Measurements from ENCODE around the gene TTC3.

The TTC3 gene

DNA sequence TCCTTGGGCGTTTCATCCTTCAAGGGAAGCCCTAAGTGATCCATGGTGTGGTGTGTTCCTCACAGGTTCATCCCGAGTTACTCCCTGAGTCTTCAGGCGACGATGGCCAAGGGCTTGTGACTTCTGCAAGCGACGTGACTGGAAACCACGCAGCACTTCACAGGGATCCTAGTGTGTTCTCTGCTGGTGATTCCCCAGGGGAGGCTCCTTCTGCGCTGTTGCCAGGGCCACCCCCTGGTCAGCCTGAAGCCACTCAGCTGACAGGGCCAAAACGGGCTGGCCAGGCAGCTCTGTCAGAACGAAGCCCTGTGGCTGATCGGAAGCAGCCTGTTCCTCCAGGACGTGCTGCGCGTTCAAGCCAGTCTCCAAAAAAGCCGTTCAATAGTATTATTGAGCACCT lies 122.6 kb downstream of the TTC3 start:
- Mint-ChIP-seq H3K4me3 (no peak overlapping the region), H3K27ac (no peak overlapping the region), H3K27me3 (no peaks in the 10 kb centered on the region), H3K4me1 (ENCODE audit: low read depth) (no peaks in the 10 kb centered on the region), H3K36me3 (ENCODE audit: low read depth) (peaks cover 93% of the 10 kb centered on the region), H3K9me3 (no peaks in the 10 kb centered on the region)
- no peak for DNase-seq

DNA sequence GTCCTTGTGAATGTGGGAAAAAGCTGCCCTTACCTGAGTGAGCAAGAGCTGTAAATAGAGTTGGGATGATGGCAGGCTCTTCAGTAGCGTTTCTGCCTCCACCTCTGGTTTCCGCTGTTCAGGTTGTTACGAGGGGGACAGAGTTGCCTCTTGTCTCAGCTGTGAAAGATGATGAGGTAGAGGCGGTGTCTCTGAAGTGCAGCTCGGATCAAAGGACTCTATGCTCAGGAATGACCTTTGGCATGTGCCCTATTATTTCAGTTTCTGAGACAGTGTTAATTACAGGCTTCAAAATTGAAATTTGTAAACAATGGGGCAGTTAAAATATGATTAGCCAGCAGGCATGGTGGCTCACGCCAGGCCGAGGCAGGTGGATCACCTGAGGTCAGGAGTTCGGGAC lies 123.8 kb downstream of the TTC3 start:
- Mint-ChIP-seq H3K4me3 (no peak overlapping the region), H3K4me1 (ENCODE audit: low read depth) (no peaks in the 10 kb centered on the region), H3K9me3 (no peaks in the 10 kb centered on the region), H3K27ac (no peak overlapping the region), H3K36me3 (ENCODE audit: low read depth) (peaks cover 95% of the 10 kb centered on the region), H3K27me3 (no peaks in the 10 kb centered on the region)
- DNase-seq, result no peak

DNA sequence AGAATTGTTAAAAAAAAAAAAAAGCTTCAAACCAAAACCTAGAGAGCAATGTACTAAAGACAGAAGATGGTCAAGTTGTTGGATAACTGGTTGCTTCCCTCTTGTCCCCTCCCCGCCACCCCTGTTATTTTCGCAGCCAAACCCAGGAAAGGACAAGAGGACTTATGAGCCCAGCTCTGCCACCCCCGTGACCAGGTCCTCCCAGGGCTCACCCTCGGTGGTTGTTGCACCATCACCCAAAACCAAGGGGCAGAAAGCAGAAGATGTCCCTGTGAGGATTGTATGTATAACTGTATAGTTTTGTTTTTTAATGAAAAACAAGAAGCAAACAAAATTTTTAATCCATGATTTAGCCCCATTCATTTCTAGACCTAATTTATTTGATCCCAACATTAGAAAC lies 124.7 kb downstream of the TTC3 start:
- no peak for DNase-seq
- H3K9me3 Mint-ChIP-seq, result no peaks in the 10 kb centered on the region
- no peak overlapping the region for H3K4me3 Mint-ChIP-seq
- no peaks in the 10 kb centered on the region for H3K27me3 Mint-ChIP-seq
- H3K4me1 Mint-ChIP-seq (ENCODE audit: low read depth), result no peaks in the 10 kb centered on the region
- peaks cover 96% of the 10 kb centered on the region for H3K36me3 Mint-ChIP-seq (ENCODE audit: low read depth)
- H3K27ac Mint-ChIP-seq, result no peak overlapping the region

DNA sequence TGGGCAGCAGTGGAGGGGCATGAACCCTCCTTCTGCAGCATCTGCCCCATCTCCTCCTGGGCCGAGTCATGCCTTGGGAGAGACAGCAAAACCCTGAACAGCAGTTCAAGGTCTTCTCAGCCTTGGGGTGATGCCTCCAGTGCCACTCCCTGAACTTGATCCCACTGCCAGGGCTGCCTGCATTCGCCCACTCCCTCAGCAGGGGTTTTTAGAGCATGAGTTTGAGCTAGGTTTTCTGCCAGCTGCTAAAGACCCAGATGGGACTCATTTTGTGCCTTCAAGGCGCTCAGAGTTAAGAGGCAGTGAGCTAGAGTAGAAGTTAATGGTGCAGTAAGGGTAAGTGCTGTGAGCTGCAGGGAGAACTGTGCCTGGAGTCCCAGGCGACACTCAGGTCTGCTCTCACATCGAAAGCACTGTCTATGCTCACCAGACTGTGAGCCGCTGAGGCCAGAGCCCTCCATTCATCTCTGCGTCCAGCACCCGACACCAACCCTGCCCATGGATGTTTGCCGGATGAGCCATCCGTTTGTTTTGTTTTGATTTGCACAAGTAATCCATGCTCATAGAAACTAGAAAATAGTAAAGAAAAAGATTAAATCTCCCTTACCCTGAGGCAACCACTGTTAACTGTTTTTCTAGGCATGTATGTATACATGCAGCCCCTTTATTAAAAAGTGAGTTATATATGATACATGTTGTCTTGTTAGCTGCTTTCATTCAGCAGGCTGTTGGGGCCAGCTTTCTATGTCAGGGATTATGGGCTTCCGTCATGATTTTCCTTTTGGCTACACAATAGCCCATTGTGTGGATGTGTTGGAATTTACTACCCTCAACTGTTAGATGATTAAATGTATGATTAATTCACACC lies 126.2 kb downstream of the TTC3 start:
- no peaks in the 10 kb centered on the region for H3K27me3 Mint-ChIP-seq
- H3K4me3 Mint-ChIP-seq, result no peak overlapping the region
- H3K9me3 Mint-ChIP-seq, result no peaks in the 10 kb centered on the region
- H3K4me1 Mint-ChIP-seq (ENCODE audit: low read depth), result no peaks in the 10 kb centered on the region
- DNase-seq, result no peak
- H3K36me3 Mint-ChIP-seq (ENCODE audit: low read depth), result peaks cover 92% of the 10 kb centered on the region
- peak overlapping the region; percentile 44 for H3K27ac Mint-ChIP-seq

DNA sequence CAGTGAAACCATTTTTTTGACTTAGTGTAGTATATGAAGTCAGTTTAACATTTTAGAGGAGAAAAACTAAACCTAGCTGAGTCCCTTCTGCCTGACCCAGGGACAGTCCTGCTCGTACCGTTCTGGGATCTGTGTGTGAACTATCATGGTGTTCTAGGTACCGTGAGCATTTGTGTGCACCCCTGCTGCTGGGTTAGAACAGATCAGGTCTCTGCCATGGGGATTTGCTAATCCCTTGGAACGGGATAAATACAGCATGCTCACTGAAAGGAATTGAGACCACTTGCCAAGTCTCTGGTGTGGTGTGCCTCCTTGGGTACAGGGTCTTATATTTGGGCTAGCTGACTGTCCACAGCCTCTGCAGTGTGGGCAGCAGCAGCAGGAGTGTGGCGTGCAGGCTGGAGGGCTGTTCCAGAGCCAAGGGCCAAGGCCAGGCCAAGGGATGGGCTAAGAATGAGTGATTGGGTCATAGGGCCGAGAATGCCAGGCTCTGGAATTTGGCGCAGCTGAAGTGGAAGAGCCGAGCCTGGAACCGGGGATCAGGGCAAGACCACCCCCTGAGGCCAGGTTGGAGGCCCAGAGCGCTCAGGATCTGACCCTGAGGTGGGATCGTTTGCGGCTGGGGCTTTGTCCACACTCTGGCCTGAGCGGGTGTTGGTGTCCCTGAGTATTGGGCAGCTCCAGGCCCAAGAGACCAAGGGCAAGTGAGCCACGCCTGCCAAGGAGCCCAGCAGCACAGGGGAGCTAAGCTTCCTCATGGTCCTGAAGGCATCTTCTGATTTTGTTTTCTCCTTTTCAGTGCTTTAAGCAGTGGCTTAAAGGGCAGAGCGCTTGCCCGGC lies 127.8 kb downstream of the TTC3 start:
- Mint-ChIP-seq H3K27ac (no peak overlapping the region), H3K4me1 (ENCODE audit: low read depth) (no peaks in the 10 kb centered on the region), H3K9me3 (no peaks in the 10 kb centered on the region), H3K36me3 (ENCODE audit: low read depth) (peaks cover 80% of the 10 kb centered on the region), H3K27me3 (no peaks in the 10 kb centered on the region), H3K4me3 (no peak overlapping the region)
- DNase-seq, result no peak

DNA sequence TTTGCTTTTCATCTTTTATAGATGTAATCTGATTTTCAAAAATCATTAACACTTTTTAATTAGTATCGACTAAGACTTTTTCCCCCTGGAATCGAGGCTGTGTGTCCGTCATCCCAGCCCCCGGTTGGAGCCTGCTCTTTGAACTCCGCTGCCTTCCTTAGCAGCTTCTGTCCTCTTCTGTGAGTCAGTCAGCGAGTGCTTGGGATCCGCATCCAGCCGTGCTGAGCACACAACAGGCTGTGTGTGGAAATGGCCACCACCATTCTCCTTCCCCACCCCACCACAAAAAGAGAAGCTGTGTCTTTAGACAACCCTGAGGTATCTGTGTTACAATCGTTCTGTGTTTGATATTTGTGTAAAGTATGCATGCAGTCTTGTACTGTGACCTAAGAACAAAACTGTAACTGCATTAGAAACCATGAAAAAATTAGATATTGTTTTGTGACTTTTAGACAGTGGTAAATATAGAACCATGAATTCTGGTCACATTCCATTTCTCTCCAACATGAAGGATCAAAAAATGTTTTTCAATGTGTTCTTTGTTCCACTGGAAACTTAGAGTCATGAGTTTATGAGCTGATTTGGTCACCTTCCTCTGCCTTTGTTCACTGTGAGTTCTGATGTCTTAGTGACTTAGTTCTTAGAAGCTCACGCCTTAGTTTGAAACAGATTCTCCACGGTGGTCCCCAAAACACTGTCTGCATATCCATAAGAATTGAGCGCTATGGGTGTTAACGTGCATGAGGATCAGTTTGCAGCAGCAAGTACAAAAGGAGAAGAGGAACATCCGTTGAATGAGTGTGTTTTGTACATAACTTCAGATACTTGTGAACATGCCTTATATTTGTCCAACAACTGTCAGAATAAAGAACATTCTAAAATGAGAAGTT lies 129.4 kb downstream of the TTC3 start:
- Mint-ChIP-seq H3K27ac (no peak overlapping the region), H3K9me3 (no peaks in the 10 kb centered on the region), H3K4me3 (no peak overlapping the region), H3K4me1 (ENCODE audit: low read depth) (peaks cover 9% of the 10 kb centered on the region), H3K36me3 (ENCODE audit: low read depth) (peaks cover 65% of the 10 kb centered on the region), H3K27me3 (no peaks in the 10 kb centered on the region)
- no peak for DNase-seq

DNA sequence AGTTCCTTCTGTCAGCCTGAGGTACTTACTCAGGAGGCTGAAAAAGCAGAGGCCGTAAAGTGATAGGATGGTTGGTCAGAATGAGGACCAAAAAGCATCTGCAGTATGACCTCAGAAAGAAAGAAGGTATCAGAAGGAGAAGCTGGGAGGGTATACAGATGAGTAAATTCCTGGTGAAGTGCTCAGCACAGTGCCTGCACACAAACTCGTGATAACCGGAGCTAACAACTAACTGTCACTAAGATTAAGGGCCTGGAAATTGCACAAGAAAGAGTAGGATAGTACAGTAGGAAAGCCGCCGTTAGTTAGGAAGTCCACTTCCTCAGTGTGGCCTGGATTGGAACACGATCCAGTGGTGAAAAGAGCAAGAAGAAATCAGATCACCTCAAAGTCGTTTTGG lies 131.5 kb downstream of the TTC3 start:
- Mint-ChIP-seq H3K27me3 (no peaks in the 10 kb centered on the region), H3K27ac (no peak overlapping the region), H3K36me3 (ENCODE audit: low read depth) (peaks cover 45% of the 10 kb centered on the region), H3K4me3 (no peak overlapping the region), H3K9me3 (no peaks in the 10 kb centered on the region), H3K4me1 (ENCODE audit: low read depth) (peaks cover 19% of the 10 kb centered on the region)
- no peak for DNase-seq

DNA sequence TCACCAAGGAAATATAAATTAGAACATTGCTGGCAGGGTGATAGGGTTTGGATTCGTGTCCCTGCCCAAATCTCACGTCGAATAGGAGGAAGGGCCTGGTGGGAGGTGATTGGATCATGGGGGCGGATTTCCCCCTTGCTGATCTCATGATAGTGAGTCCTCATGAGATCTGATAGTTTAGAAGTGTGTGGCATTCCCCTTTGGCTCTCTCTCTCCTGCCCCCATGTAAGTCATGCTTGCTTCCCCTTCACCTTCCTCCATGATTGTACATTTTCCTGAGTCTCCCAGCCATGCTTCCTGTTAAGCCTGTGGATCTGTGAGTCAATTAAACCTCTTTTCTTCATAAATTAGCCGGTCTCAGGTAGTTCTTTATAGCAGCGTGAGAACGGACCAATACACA lies 133.4 kb downstream of the TTC3 start:
- H3K4me3 Mint-ChIP-seq, result no peak overlapping the region
- H3K27ac Mint-ChIP-seq, result no peak overlapping the region

DNA sequence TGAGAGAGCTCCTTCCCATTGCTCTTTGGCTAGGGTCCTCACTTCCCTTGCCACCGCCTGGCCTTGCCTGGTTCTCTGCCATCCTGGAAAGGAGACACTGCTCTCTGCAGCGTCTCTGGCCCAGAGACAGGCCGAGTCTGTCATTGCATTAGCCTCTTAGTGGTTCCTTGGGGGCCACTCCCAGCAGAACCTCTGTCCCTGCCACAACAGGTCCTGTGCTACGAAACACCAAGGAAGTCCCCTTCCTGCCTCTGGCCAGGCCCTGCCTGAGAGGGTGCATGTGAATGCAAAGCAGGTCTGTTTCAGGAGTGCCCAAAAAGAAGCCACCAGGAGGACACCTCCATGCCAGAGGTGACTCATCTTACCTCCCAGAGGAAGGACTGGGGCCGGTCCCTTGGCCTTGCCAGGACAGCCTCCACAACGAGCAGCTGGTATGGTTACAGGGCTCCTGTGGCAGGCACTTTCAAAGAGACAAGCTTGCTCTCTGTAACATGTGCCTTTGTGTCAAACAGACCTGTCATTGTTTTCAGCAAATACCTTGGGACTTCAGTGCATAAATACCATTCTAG lies 134.5 kb downstream of the TTC3 start:
- peaks cover 16% of the 10 kb centered on the region for H3K36me3 Mint-ChIP-seq (ENCODE audit: low read depth)
- H3K4me1 Mint-ChIP-seq (ENCODE audit: low read depth), result peaks cover 19% of the 10 kb centered on the region
- peak overlapping the region; percentile 79 for H3K27ac Mint-ChIP-seq
- DNase-seq, result no peak
- peak overlapping the region; percentile 57 for H3K4me3 Mint-ChIP-seq
- H3K27me3 Mint-ChIP-seq, result no peaks in the 10 kb centered on the region
- H3K9me3 Mint-ChIP-seq, result peaks cover 5% of the 10 kb centered on the region

More for the DNA sequence above, 133.4 kb downstream of the TTC3 start:
- H3K9me3 Mint-ChIP-seq, result peaks cover under 1% of the 10 kb centered on the region
- peaks cover 27% of the 10 kb centered on the region for H3K36me3 Mint-ChIP-seq (ENCODE audit: low read depth)
- H3K4me1 Mint-ChIP-seq (ENCODE audit: low read depth), result peaks cover 19% of the 10 kb centered on the region
- DNase-seq, result no peak
- H3K27me3 Mint-ChIP-seq, result no peaks in the 10 kb centered on the region

DNA sequence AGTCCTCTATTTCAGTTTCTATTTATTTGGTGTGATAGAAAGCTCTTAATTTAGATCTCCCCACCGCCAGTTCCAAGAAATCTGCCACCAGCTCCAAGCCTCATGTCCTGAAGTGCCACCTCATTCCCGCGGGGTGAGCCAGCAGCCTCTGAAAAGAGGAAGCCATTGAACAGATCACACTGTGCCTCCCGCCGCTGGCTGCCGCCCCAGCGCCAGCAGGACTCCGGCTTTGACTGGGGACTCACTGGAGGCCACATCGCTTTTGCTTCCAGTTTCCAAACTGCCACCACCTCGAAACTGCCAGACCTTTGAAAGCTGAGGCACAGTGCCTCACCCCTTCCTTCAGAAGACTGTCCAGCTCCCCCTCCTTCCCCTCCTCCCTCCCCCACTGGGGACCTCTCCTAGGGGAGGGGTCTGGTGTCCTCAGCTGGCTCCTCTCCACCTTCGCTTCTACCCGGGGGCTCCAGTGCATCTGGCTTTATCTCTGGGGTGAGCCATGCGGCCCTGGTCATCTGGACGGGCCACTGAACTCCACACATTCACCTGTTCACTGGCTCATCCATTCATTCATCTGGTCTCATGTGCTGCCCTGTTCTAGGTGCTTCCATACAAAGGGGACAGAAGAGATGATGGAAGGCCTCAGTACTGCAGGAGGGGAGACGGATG lies 135.1 kb downstream of the TTC3 start:
- Mint-ChIP-seq H3K36me3 (ENCODE audit: low read depth) (peaks cover 10% of the 10 kb centered on the region), H3K4me3 (peak overlapping the region; percentile 57), H3K27me3 (no peaks in the 10 kb centered on the region), H3K27ac (peak overlapping the region; percentile 79), H3K4me1 (ENCODE audit: low read depth) (peaks cover 19% of the 10 kb centered on the region), H3K9me3 (peaks cover 5% of the 10 kb centered on the region)
- DNase-seq, result peak; percentile 46

DNA sequence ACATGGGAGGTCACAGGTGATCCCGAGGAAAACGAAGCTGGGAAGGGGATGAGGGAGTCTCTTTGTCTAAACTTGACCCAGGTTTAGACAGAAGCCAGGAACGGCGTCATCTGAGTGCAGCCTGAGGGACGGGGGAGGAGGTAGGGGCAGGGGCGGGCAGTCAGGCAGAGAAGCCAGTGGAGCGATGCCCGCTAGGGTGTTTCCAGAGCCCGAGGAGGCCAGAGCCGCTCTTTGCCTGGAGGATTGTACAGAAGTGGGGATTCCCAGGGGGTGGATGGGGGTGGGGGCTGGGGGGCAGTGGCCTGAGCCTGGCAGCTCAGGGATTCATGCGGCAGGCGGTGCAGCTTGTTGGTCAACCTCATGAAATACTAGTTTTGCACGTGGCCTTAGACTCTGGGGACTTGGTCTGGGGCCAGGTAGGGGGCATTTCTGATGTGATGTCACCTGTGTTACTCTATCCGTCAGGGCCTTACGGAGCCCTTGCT lies 135.7 kb downstream of the TTC3 start:
- no peaks in the 10 kb centered on the region for H3K27me3 Mint-ChIP-seq
- no peak overlapping the region for H3K4me3 Mint-ChIP-seq
- H3K9me3 Mint-ChIP-seq, result peaks cover 5% of the 10 kb centered on the region
- peaks cover 6% of the 10 kb centered on the region for H3K36me3 Mint-ChIP-seq (ENCODE audit: low read depth)
- H3K4me1 Mint-ChIP-seq (ENCODE audit: low read depth), result peaks cover 19% of the 10 kb centered on the region
- H3K27ac Mint-ChIP-seq, result no peak overlapping the region
- no peak for DNase-seq

DNA sequence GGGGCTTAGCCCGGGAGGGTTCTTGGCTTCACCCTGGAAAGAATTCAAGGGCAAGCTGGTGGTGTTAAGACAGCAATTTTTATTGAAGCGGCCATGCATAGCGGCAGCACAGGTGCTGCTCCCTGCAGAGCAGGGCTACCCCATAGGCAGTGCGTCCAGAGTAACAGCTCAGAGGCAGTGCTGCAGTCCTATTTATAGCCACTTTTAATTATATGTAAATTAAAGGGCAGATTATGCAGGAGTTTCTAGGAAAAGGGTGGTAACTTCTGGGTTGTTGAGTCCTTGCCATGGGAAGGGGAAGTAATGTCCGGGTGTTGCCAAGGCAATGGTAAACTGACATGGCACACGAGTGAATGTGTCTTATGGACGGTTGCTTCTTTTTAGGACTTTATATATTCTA lies 137.1 kb downstream of the TTC3 start:
- Mint-ChIP-seq H3K9me3 (peaks cover 5% of the 10 kb centered on the region), H3K36me3 (ENCODE audit: low read depth) (no peaks in the 10 kb centered on the region), H3K27ac (no peak overlapping the region), H3K27me3 (no peaks in the 10 kb centered on the region), H3K4me1 (ENCODE audit: low read depth) (peaks cover 19% of the 10 kb centered on the region), H3K4me3 (no peak overlapping the region)
- no peak for DNase-seq

DNA sequence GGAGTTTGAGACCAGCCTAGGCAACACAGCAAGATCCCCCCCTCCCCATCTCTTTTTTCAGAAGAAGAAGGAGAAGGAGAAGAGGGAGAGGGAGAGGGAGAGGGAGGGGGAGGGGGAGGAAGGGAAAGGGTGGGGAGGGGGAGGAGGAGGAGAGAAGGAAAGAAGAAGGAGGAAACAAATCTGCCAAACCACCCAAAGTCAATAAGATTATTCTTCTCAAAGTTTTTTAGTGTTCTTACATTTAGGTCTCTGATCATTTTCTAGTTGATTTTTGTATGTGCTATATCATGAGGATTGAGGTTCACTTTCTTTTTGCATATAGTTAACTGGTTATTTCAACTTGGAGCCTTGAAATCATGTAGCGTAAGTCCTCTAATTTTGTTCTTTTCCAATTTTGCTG lies 137.7 kb downstream of the TTC3 start:
- H3K4me1 Mint-ChIP-seq (ENCODE audit: low read depth), result peaks cover 19% of the 10 kb centered on the region
- no peak for DNase-seq
- peaks cover 5% of the 10 kb centered on the region for H3K9me3 Mint-ChIP-seq
- H3K27me3 Mint-ChIP-seq, result no peaks in the 10 kb centered on the region
- H3K27ac Mint-ChIP-seq, result no peak overlapping the region
- H3K36me3 Mint-ChIP-seq (ENCODE audit: low read depth), result no peaks in the 10 kb centered on the region
- no peak overlapping the region for H3K4me3 Mint-ChIP-seq
